Mesenchymal stem cell (in vitro differentiated cells and primary cell): ENCODE measurements around the gene L3HYPDH.
"Not testable (repeated sequence)": the region's sequence is repeated elsewhere in the genome, so short reads cannot be mapped to it uniquely, and the experiment has no call there.

Experiments
- DNase-seq: peaks from one replicate; pipeline ENCODE4 v3.0.0-alpha.2; 2013
- H2AFZ ChIP-seq: one replicate; pipeline ENCODE4 v1.6.1; 2013; ENCODE audit warnings: low read depth, mild to moderate bottlenecking, control low read depth, inconsistent platforms, low read length, moderate library complexity
- H2AK5ac ChIP-seq: 2 replicates; pipeline ENCODE4 v1.6.1; 2013; ENCODE audit warnings: low read length, moderate library complexity, mild to moderate bottlenecking, inconsistent platforms; ENCODE audit not compliant: severe bottlenecking
- H2BK120ac ChIP-seq: one replicate; pipeline ENCODE4 v1.6.1; 2013; ENCODE audit warnings: low read depth, mild to moderate bottlenecking, inconsistent platforms, low read length, moderate library complexity
- H2BK12ac ChIP-seq, 2 experiments: one replicate each; pipeline ENCODE4 v1.6.1; 2013; ENCODE audit warnings: inconsistent platforms in 2 of 2, low read length in 2 of 2, mild to moderate bottlenecking in 2 of 2, moderate library complexity in 2 of 2, control low read depth in 1 of 2
- H2BK15ac ChIP-seq: one replicate; pipeline ENCODE4 v1.6.1; 2013; ENCODE audit warnings: mild to moderate bottlenecking, low read depth, inconsistent platforms; ENCODE audit not compliant: poor library complexity, severe bottlenecking
- H2BK5ac ChIP-seq: 2 replicates; pipeline ENCODE4 v1.6.1; 2013; ENCODE audit warnings: low read depth, mild to moderate bottlenecking, low read length, control low read depth, inconsistent platforms; ENCODE audit not compliant: poor library complexity, severe bottlenecking
- H3K14ac ChIP-seq, 2 experiments: one replicate each; pipeline ENCODE4 v1.6.1; 2013; ENCODE audit warnings: inconsistent platforms in 2 of 2, low read length in 2 of 2, control low read depth in 1 of 2, mild to moderate bottlenecking in 1 of 2, moderate library complexity in 1 of 2
- H3K18ac ChIP-seq, 2 experiments: one replicate each; pipeline ENCODE4 v1.6.1; 2013; ENCODE audit warnings: inconsistent platforms in 2 of 2, low read length in 2 of 2, control low read depth in 1 of 2, low read depth in 1 of 2, mild to moderate bottlenecking in 1 of 2
- H3K23ac ChIP-seq, 2 experiments: one replicate each; pipeline ENCODE4 v1.6.1; 2013; ENCODE audit warnings: inconsistent platforms in 2 of 2, low read length in 2 of 2, mild to moderate bottlenecking in 2 of 2, moderate library complexity in 2 of 2, control low read depth in 1 of 2
- H3K27ac ChIP-seq: 2 replicates; pipeline ENCODE4 v1.5.1; 2013; ENCODE audit warnings: mild to moderate bottlenecking, moderate library complexity, low read length, control low read depth, inconsistent platforms; ENCODE audit not compliant: poor library complexity, severe bottlenecking
- H3K27me3 ChIP-seq, 2 experiments: 2 replicates each; pipeline versions ENCODE4 v1.6.1 to v1.7.0; 2013; ENCODE audit warnings: low read length in 2 of 2, mild to moderate bottlenecking in 2 of 2, moderate library complexity in 2 of 2, control low read depth in 1 of 2, inconsistent platforms in 1 of 2; ENCODE audit not compliant: control insufficient read depth in 1 of 2, insufficient read depth in 1 of 2
- H3K36me3 ChIP-seq, 2 experiments: 2 replicates each; pipeline versions ENCODE4 v1.6.1 to v1.7.0; 2013; ENCODE audit warnings: low read length in 2 of 2, control low read depth in 1 of 2, inconsistent platforms in 1 of 2, low read depth in 1 of 2, mild to moderate bottlenecking in 1 of 2; ENCODE audit not compliant: insufficient read depth in 2 of 2, control insufficient read depth in 1 of 2
- H3K4ac ChIP-seq, 2 experiments: one replicate each; pipeline ENCODE4 v1.6.1; 2013; ENCODE audit warnings: inconsistent platforms in 2 of 2, low read length in 2 of 2, mild to moderate bottlenecking in 2 of 2, moderate library complexity in 2 of 2, control low read depth in 1 of 2, low read depth in 1 of 2
- H3K4me1 ChIP-seq: 2 replicates; pipeline ENCODE4 v1.6.1; 2013; ENCODE audit warnings: low read depth, low read length, control low read depth; ENCODE audit not compliant: control insufficient read depth, insufficient read depth
- H3K4me2 ChIP-seq: 2 replicates; pipeline ENCODE4 v1.6.1; 2013; ENCODE audit warnings: low read length, mild to moderate bottlenecking, inconsistent platforms; ENCODE audit not compliant: poor library complexity, severe bottlenecking
- H3K4me3 ChIP-seq, 2 experiments: 2 replicates each; pipeline versions ENCODE4 v1.5.1 to v1.7.0; 2013; ENCODE audit warnings: low read length in 2 of 2, mild to moderate bottlenecking in 2 of 2, control low read depth in 1 of 2, low read depth in 1 of 2; ENCODE audit not compliant: insufficient read depth in 1 of 2
- H3K79me1 ChIP-seq: replicated peaks from 2 replicates; pipeline ENCODE4 v1.6.1; 2013; ENCODE audit warnings: mild to moderate bottlenecking, control low read depth, low read length, inconsistent platforms; ENCODE audit not compliant: poor library complexity, severe bottlenecking
- H3K9ac ChIP-seq: 2 replicates; pipeline ENCODE4 v1.7.0; 2013; ENCODE audit warnings: mild to moderate bottlenecking, low read length, moderate library complexity
- H3K9me3 ChIP-seq: 2 replicates; pipeline ENCODE4 v1.7.0; 2013; ENCODE audit warnings: mild to moderate bottlenecking, low read length; ENCODE audit not compliant: control insufficient read depth
- H4K8ac ChIP-seq: one replicate; pipeline ENCODE4 v1.6.1; 2013; ENCODE audit warnings: inconsistent platforms, mild to moderate bottlenecking, low read length, moderate library complexity
- H4K91ac ChIP-seq: one replicate; pipeline ENCODE4 v1.6.1; 2013; ENCODE audit warnings: mild to moderate bottlenecking, low read length, inconsistent platforms
- WGBS: methylation state at CpG from one replicate; pipeline ENCODE4 v1.1.7; 2013; ENCODE audit warnings: mixed read lengths; 5-methylcytosine and 5-hydroxymethylcytosine counted together

Gene L3HYPDH

DNA sequence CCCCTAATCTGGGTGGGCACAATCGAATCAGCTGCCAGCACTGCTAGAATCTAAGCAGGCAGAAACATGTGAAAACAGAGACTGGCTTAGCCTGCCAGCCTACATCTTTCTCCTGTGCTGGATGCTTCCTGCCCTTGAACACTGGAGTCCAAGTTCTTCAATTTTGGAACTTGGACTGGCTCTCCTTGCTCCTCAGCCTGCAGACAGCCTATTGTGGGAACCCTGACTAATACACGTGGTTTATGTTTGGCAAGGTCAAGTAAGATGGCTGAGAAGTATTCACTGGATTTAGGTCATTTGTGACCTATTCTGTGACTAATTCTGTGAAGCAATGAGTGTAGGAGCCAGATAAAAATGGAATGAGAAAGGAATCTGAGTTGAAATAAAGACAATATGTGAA, 30.1 kb downstream of the L3HYPDH start:
- Histone ChIP-seq H3K27ac (no peak overlapping the region), H2BK15ac (no peak overlapping the region), H3K9ac (peak overlapping the region; percentile 70), H2BK12ac (no peak overlapping the region), H3K36me3 (peaks cover 0 to 36% of the 10 kb centered on the region in 2 experiments), H2AFZ (no peak overlapping the region), H3K4me2 (no peak overlapping the region), H3K27me3 (no peaks in the 10 kb centered on the region), H3K4ac (no peak overlapping the region), H3K4me3 (no peak overlapping the region), H4K91ac (no peak overlapping the region), H3K9me3 (peaks cover 11% of the 10 kb centered on the region), H3K23ac (no peak overlapping the region), H3K14ac (no peak overlapping the region), H2BK5ac (no peak overlapping the region), H3K18ac (no peak overlapping the region), H2BK120ac (no peak overlapping the region), H4K8ac (no peak overlapping the region), H2AK5ac (no peak overlapping the region), H3K4me1 (peaks cover 2% of the 10 kb centered on the region), H3K79me1 (peaks cover 5% of the 10 kb centered on the region)
- 50% methylated on average over 2 of the region's 2 CpGs for WGBS
- peak; percentile 90 for DNase-seq

DNA sequence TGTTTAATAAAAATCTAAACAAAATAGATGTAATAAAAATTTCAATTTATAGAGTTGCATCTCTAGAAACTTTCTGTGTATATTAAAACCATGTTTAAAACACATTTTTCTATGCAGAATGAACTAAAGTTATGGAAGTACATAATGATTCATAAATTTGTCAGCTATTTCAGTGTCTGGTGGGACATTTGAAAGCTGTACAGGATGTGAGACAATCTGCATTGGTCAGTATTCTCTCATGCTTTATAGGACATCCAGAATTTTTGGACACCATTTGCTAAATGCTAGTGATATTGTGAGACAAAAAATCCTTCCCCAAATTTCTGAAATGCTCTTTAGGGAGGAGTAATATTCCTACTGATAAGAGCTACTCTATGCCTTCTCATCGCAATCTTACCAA, 32.4 kb downstream of the L3HYPDH start:
- Histone ChIP-seq H2AK5ac (no peak overlapping the region), H4K91ac (no peak overlapping the region), H3K27me3 (no peaks in the 10 kb centered on the region), H3K36me3 (peaks cover 0 to 15% of the 10 kb centered on the region in 2 experiments), H2BK120ac (no peak overlapping the region), H3K14ac (no peak overlapping the region), H3K4me3 (no peak overlapping the region), H4K8ac (no peak overlapping the region), H3K9me3 (peaks cover 2% of the 10 kb centered on the region), H3K27ac (no peak overlapping the region), H3K18ac (no peak overlapping the region), H3K4ac (no peak overlapping the region), H3K9ac (no peak overlapping the region), H2AFZ (no peak overlapping the region), H2BK12ac (no peak overlapping the region), H3K79me1 (peaks cover 5% of the 10 kb centered on the region), H3K4me2 (no peak overlapping the region), H2BK5ac (no peak overlapping the region), H3K23ac (no peak overlapping the region), H2BK15ac (no peak overlapping the region), H3K4me1 (peaks cover 2% of the 10 kb centered on the region)
- DNase-seq, result no peak
- WGBS, result no CpG with 5 or more reads among the region's 1 CpG

DNA sequence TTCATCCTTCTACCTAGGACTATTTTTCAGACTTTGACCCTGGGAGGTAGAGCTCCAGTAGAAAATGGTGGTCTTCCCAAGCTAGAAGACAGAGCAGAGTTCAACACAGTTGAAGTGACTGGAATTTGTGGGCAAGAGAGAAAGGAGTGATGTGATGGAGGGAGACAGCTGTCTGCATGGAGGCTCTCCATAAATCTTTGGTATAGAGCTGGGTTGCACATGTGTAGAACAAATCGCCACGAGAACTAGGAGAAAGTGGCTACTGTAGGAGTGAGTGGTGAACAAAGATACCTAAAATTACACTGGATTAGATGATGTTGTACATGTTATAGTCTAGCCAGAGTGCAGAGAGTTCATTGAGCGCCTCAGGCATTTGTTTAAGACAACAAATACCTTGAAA, 33.5 kb downstream of the L3HYPDH start:
- Histone ChIP-seq H3K23ac (no peak overlapping the region), H3K4me2 (no peak overlapping the region), H2AFZ (no peak overlapping the region), H3K18ac (no peak overlapping the region), H3K9ac (no peak overlapping the region), H3K27me3 (no peaks in the 10 kb centered on the region), H2AK5ac (no peak overlapping the region), H4K91ac (no peak overlapping the region), H2BK15ac (no peak overlapping the region), H3K14ac (no peak overlapping the region), H3K27ac (no peak overlapping the region), H3K79me1 (peaks cover 5% of the 10 kb centered on the region), H2BK120ac (no peak overlapping the region), H2BK5ac (no peak overlapping the region), H4K8ac (no peak overlapping the region), H2BK12ac (no peak overlapping the region), H3K4me3 (no peak overlapping the region), H3K9me3 (no peaks in the 10 kb centered on the region), H3K36me3 (peaks cover 3 to 5% of the 10 kb centered on the region in 2 experiments), H3K4ac (no peak overlapping the region), H3K4me1 (peaks cover 2% of the 10 kb centered on the region)
- DNase-seq, result no peak
- 98% methylated on average over 3 of the region's 3 CpGs for WGBS

DNA sequence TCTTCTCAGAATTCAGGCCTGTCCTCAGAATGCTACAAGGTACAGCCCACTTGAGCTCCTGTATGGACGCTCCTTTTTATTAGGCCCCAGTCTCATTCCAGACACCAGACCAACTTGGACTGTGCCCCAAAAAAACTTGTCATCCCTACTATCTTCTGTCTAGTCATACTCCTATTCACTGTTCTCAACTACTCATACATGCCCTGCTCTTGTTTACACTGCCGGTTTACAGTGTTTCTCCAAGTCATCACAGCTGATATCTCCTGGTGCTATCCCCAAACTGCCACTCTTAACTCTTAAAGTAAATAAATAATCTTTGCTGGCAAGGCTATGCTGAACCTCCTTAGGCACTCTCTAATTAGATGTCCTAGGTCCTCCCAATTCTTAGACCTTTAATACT, 35.5 kb downstream of the L3HYPDH start:
- not testable (repeated sequence) for H2AK5ac ChIP-seq, H4K91ac ChIP-seq, H3K18ac ChIP-seq, H3K27me3 ChIP-seq, H3K4me1 ChIP-seq, H3K4me2 ChIP-seq, H3K14ac ChIP-seq, H4K8ac ChIP-seq, H3K9me3 ChIP-seq, H3K23ac ChIP-seq, H3K9ac ChIP-seq, H3K4ac ChIP-seq, H2AFZ ChIP-seq, DNase-seq, H3K27ac ChIP-seq, H2BK120ac ChIP-seq, H3K36me3 ChIP-seq, H2BK5ac ChIP-seq, H3K4me3 ChIP-seq, H2BK12ac ChIP-seq, H2BK15ac ChIP-seq, H3K79me1 ChIP-seq
- WGBS, result 70% methylated on average over 2 of the region's 2 CpGs
